ENCODE data around the gene PTPN5.
"Not testable (repeated sequence)": the region's sequence is repeated elsewhere in the genome, so short reads cannot be mapped to it uniquely, and the experiment has no call there.

Gene PTPN5

DNA sequence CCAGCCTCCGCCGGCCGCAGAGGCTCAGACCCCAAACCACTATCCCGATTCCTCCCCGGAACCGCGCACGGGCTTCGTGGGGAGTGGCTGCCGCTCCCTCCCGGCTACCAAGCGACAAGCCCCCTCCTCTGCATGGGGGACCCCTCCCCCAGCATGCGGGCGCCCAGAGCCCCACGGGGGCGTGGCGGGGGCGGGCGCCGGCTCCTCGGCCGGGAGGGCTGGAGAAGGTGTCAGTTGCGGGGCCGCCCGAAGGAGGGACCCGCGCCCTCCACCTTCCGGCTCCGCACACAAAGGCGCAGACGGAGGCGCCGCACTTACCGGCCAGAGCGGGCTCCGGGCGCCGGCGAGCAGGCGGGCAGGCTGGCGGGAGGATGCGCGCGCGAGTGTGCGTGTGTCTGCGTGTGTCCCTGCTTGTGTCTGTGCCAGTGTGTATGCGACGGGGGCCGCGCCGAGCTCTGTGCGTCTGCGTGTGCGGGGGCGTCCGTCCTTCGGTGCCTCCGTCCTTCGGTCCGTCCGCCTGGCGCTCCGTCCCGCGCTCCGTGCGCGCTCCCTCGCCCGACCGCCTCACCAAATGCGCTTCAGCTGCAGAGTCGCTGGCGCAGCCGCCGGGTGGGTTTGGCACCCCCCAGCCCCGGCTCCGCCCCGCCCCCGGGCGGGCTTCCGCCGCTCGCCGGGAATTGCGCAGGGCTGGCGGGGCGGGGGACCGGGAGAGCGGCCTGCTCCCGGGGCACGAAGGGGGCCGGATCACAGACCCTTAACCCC, at the start of gene PTPN5:
TSS of gene PTPN5 (minus strand) at position 592 of the 762 bp plus-strand sequence. CDS start 19,840 bp downstream, outside the sequence.
- DNase-seq (ENCODE audit: low read depth, low spot score): no peak

DNA sequence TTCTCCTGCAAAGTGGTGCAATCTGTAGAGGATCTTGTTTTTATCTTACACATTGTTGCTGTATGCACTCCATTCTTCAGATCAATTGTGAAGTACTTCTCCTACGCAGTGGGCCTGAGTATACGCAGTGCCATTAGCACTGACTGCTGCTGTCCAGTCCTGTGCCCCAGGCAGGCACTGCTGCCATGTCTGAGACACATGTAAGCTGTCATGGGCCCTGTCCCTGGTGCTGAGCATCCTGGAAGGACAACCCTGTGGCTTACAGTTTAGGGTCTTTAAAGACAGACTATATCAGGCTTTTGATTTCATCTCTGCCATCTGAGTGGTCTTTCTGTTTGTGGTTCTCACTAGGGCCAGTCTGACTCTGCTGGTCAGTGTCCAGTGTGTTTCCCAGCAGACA, 44.8 kb upstream of the PTPN5 start:
- no peak for DNase-seq (ENCODE audit: low read depth, low spot score)

DNA sequence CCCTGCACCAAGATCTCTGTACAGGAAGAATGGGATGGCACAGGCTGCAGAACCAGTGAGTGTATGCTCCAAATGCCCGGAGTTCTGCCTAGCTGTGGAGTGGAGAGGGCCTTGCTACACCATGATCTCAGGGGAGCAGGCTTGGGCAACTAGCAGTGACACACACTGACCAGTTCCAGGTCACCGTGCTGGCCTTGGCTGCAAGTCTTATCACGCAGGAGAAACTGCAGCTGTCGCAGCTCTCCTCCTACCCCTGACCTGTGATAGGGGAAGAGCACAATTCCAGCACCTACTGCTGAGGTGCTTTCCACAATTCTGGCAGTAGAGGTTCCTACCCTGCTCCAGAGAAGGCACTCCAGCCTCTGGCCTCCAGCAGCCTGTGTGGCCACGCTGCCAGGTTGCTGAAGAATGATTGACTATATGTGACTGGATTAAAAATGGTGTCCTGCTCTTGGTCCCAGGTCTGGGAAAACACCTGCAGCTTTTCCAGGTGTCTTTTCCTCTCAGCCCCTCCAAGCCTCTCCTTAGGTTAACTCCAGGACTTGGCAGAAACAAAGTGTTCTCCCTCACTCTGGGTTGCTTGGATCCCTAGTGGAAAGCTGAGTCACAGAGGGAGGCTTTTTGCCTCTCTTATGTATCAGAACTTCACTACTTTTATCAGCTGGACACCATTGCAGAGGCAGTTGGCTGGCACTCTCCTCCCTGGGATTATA, 43.3 kb upstream of the PTPN5 start:
- DNase-seq (ENCODE audit: low read depth, low spot score): no peak

GRCh38 chr11:18820160-18820559, 28.6 kb upstream of the PTPN5 start:
- not testable (repeated sequence) for DNase-seq (ENCODE audit: low read depth, low spot score)

GRCh38 chr11:18804199-18804999, 12.8 kb upstream of the PTPN5 start:
- no peak for DNase-seq (ENCODE audit: low read depth, low spot score)

DNA sequence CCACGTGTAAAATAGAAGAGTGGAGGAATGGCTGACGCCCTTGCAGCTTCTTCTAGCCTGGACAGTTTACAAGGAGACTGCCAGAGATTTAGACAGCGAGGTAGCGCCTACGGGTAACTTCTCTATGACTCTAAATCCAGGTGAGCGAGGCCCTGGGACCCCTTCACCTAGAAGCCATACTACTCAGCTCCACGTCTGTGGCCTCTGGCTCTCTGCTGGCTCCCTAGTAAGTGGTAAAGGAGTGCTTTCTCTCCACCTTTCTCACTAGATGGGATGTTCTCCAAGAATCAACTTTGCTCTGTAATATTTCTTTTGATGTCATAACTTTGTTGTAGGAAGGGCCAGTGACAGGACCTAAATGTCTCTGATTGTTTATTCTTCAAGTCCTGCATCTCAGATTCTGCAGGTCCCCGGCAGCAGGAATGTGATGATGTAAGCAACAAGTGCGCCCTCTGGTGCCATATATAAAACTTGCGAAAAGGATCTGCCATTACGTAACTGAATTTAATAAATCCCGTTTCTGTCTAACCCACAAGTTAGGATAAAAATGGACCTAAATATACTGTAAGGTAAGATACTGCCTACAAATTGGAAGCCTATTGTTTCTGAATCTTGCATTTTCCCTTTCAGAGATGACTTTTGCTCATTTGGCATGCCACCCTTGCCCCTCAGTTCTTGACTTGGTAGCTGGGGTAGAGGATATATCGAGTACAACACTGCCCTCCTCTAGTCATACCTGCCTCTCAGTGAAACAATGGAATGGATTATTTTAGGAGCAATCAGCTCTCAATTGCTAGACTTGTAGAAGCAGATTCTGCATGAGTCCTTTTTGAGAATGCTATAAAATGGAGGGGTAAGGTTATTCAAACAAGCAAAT, 11.0 kb upstream of the PTPN5 start:
- DNase-seq (ENCODE audit: low read depth, low spot score): no peak

- DNase-seq (ENCODE audit: low read depth, low spot score): no peak
These were observed 7.3 kb upstream of the PTPN5 start for GRCh38 chr11:18798799-18799469.

- DNase-seq (ENCODE audit: low read depth, low spot score): no peak
These were observed 3.4 kb upstream of the PTPN5 start for GRCh38 chr11:18794956-18795355.

DNA sequence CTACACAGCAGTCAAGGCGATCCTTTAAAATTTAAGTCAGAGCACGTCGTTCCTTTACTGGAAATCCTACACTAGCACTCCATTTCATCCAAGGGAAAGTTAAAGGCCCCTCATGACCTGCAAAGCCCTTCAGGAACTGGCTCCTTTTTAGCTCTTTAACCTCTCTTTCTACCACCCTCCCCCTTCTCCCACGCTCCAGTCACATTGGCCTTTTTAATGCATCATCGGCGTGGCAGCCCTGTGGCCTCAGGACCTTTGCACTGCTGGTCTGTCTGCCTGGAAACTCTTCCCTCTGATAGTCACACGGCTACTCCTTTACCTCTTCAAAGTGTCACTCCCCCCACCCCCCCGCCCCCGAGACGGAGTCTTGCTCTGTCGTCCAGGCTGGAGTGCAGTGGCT, 1.2 kb upstream of the PTPN5 start:
- no peak for DNase-seq (ENCODE audit: low read depth, low spot score)

DNA sequence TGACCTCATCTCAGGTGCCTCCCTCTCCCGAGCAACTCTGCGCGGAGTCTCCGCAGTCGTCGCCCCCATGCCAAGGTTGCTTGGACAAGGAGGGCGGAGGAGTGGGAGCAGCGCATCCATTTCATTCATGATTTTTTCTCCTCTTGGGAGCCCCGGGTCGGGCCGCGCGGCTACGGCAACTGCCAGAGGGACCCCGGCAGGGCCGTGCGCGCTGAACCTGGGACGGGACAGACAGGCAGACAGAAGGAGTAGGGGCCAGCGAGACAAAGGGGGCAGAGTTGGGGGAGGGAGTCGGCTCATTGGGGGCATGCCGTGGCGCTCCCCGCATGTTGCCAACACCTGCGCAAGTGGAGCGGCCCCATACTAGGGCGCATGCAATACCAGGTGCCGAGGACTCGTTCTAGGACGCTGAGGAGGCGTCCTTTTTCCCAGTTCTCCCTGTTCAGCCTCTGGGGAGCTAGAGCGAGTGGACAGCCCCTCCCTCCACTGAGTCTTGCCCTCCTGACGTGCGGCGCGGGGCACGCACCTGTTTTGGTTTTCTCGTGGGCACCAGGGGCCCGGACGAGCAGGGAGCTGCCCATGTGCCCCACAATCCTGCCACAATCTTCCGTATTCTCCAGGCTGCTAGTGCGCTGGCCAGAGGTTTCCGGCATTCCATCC, 501 bp upstream of the PTPN5 start:
- DNase-seq (ENCODE audit: low read depth, low spot score): no peak

- no peak for DNase-seq (ENCODE audit: low read depth, low spot score)
These were observed 753 bp downstream of the PTPN5 start for GRCh38 chr11:18790883-18791206.

DNA sequence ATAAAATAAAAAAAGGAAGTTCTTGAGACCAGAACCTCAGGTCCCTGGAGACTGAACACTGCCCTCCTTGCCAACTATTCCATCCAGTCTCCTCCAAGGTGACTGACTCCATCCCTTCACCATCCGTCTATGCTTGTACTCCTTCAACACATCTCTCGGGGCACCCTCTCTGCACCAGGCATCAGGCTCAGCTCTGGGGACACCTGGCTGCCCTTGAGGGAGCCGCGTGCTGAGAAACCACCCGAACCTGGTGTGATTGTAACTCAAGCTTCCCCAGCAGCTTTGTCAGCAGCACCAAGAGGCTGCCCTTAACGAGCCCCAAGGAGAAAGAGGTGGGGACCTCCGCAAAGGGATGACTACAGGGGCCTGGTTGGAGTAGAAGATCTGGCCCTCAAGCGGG, 1.7 kb downstream of the PTPN5 start:
- no peak for DNase-seq (ENCODE audit: low read depth, low spot score)

- no peak for DNase-seq (ENCODE audit: low read depth, low spot score)
These were observed 6.2 kb downstream of the PTPN5 start for GRCh38 chr11:18785411-18785810.

- no peak for DNase-seq (ENCODE audit: low read depth, low spot score)
These were observed 10.7 kb downstream of the PTPN5 start for GRCh38 chr11:18780896-18781295.

- DNase-seq (ENCODE audit: low read depth, low spot score): no peak
These were observed 11.3 kb downstream of the PTPN5 start for GRCh38 chr11:18780329-18780728.

- no peak for DNase-seq (ENCODE audit: low read depth, low spot score)
These were observed 13.1 kb downstream of the PTPN5 start for GRCh38 chr11:18778468-18778867.

- no peak for DNase-seq (ENCODE audit: low read depth, low spot score)
These were observed 15.3 kb downstream of the PTPN5 start for GRCh38 chr11:18776324-18776723.

DNA sequence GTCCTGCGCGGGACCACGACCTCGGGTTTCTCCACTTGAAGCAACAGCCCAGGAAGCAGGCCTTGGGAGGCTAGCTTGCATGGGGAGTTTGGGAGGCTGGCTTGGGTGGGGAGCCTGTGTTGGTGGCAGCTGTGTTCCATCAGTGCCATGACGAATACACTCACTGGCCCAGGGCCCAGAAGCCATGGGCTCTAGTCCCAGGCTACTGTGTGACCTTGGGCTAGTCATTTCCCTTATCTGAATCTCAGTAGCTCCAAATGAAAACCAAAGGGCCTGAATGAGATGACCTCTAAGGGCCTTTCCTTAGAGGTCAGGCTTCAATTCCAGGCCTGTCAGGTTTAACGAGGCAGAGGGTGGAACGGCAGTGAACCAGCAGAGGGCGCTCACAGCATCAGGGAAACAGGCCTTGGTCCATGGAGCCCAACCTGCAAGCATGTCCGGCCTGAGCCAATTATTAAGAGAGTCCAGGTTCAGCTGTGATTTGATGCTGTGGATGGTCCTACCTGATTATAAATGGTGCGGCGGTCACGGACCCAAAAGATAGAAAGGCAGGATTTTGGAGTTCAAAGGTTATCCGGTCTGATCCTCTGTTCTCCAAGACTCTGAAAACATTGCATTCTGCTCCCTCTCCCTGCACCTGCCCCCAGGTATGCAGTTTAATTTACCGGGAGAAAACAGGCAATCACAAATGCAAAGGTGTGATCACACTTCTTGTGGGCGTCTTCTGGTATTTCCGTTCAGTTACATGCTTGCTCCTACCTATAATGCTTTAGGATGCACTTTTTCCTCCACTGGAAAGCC, 15.9 kb downstream of the PTPN5 start:
- no peak for DNase-seq (ENCODE audit: low read depth, low spot score)

DNA sequence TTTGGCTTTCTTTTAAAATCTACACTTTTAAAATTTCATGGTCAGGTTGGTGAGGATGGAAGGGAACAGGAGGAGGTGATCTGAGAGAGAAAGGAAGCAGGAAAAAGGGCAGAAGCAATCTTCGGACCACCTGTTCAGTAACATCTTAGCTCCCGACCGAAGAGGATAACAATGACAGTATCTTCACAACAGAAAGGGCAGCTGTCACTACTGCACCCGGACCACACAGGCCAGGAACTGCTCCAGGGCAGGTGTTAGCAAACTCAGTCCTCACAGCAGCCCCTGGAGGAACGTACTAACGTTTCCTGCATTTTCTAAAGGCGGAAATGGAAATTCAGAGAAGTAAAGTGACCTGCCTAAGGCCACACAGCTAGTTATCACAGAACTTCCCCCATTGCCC, 16.8 kb downstream of the PTPN5 start:
- DNase-seq (ENCODE audit: low read depth, low spot score): no peak

GRCh38 chr11:18773681-18774080, 17.9 kb downstream of the PTPN5 start:
- no peak for DNase-seq (ENCODE audit: low read depth, low spot score)

Data from brain pericyte (primary cell).